Endothelial cell (in vitro differentiated cells): ENCODE results near the gene PPCS. TPM values are rescaled to one million over a fixed set of nuclear protein-coding genes. Genes with fewer than 3 reads are reported as not detected.

ENCODE experiments used
- DNase-seq: peaks from one replicate; pipeline ENCODE4 v3.0.0; 2021; ENCODE audit warnings: low spot score
- H3K27ac Mint-ChIP-seq: one replicate; pipeline ENCODE4 v1.8.0; 2021; ENCODE audit warnings: mixed read lengths, inconsistent platforms; ENCODE audit not compliant: unreplicated experiment
- H3K27me3 Mint-ChIP-seq: one replicate; pipeline ENCODE4 v1.8.0; 2021; ENCODE audit warnings: mild to moderate bottlenecking, moderate library complexity, mixed read lengths, inconsistent platforms; ENCODE audit not compliant: unreplicated experiment
- H3K36me3 Mint-ChIP-seq: one replicate; pipeline ENCODE4 v1.8.0; 2021; ENCODE audit warnings: mild to moderate bottlenecking, low read depth, mixed read lengths, inconsistent platforms; ENCODE audit not compliant: unreplicated experiment
- H3K4me1 Mint-ChIP-seq: one replicate; pipeline ENCODE4 v1.8.0; 2021; ENCODE audit warnings: mild to moderate bottlenecking, mixed read lengths, inconsistent platforms; ENCODE audit not compliant: unreplicated experiment
- H3K4me3 Mint-ChIP-seq: one replicate; pipeline ENCODE4 v1.8.0; 2021; ENCODE audit warnings: mild to moderate bottlenecking, mixed read lengths, inconsistent platforms; ENCODE audit not compliant: unreplicated experiment
- H3K9me3 Mint-ChIP-seq: one replicate; pipeline ENCODE4 v1.8.0; 2021; ENCODE audit warnings: mixed read lengths, inconsistent platforms; ENCODE audit not compliant: unreplicated experiment
- total RNA-seq: library from RNA; stranded (reverse); fragmentation: NEBNext Ultra II Directional; extraction: Animal tissue kit (Norgen Biotek cat#: 25700); gene quantifications from one replicate; pipeline ENCODE4 v1.2.1, GENCODE V29; 2021; ENCODE audit not compliant: unreplicated experiment
- TF ChIP-seq, protein P1 (sequence below): fragments of 200-600 bp; sonication (generic); IDR thresholded peaks from one replicate; pipeline ENCODE4 v1.5.0; 2021; ENCODE audit warnings: antibody characterized with exemption; ENCODE audit not compliant: unreplicated experiment

PPCS gene
- total RNA-seq, 1 donor from 2014 or later: 32.2 TPM

DNA sequence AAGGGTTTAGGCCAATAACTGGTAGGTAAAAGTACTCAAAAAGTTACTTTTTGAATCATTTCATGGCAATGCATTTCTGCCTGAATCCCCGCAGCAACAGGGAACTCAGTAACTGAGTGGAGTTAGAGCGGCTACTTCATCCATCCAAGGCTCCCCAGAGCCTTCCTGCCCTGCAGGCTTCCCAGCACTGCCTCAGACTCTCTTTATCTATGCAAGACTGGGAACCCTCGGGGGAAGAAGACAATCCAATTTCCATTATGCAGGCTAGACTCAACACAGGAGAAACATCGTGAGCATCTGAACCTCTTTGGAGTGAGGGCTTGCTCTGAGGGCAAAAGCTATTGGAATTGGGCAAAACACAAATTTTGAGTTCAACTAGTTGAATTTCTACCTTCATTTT is 23.6 kb upstream of the PPCS start:
- no peaks in the 10 kb centered on the region for H3K36me3 Mint-ChIP-seq
- no peak for DNase-seq
- H3K9me3 Mint-ChIP-seq: no peaks in the 10 kb centered on the region

DNA sequence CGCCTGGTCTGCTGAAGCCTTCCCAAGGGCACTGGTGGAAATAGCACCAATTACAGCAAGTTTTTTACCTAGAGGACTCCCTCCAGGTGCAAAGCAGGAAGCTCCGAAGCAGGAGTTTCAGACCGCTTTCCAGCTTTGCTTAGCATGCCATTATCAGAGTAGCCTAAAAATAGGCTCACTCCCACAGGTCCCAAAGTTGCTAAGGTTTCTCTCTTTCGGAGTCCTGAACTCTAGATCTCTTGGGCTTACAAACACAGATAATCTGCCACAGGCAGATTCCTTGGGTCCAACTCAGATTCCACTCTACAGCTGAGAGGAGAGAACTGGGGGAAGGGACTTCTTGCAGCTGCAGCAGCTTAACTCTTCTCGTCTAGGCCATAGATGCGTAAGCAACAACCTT is 23.0 kb upstream of the PPCS start:
- H3K27ac Mint-ChIP-seq: no peak overlapping the region
- peaks cover 31% of the 10 kb centered on the region for H3K4me1 Mint-ChIP-seq
- no peak for DNase-seq
- H3K9me3 Mint-ChIP-seq: no peaks in the 10 kb centered on the region
- TF ChIP-seq, protein P1, sequence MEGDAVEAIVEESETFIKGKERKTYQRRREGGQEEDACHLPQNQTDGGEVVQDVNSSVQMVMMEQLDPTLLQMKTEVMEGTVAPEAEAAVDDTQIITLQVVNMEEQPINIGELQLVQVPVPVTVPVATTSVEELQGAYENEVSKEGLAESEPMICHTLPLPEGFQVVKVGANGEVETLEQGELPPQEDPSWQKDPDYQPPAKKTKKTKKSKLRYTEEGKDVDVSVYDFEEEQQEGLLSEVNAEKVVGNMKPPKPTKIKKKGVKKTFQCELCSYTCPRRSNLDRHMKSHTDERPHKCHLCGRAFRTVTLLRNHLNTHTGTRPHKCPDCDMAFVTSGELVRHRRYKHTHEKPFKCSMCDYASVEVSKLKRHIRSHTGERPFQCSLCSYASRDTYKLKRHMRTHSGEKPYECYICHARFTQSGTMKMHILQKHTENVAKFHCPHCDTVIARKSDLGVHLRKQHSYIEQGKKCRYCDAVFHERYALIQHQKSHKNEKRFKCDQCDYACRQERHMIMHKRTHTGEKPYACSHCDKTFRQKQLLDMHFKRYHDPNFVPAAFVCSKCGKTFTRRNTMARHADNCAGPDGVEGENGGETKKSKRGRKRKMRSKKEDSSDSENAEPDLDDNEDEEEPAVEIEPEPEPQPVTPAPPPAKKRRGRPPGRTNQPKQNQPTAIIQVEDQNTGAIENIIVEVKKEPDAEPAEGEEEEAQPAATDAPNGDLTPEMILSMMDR: no peak
- no peaks in the 10 kb centered on the region for H3K27me3 Mint-ChIP-seq
- H3K4me3 Mint-ChIP-seq: no peak overlapping the region
- H3K36me3 Mint-ChIP-seq: no peaks in the 10 kb centered on the region

More for the DNA sequence above, 23.6 kb upstream of the PPCS start:
- Mint-ChIP-seq H3K27ac (no peak overlapping the region), H3K4me1 (peaks cover 31% of the 10 kb centered on the region), H3K27me3 (no peaks in the 10 kb centered on the region), H3K4me3 (no peak overlapping the region)
- TF ChIP-seq, protein P1: no peak

DNA sequence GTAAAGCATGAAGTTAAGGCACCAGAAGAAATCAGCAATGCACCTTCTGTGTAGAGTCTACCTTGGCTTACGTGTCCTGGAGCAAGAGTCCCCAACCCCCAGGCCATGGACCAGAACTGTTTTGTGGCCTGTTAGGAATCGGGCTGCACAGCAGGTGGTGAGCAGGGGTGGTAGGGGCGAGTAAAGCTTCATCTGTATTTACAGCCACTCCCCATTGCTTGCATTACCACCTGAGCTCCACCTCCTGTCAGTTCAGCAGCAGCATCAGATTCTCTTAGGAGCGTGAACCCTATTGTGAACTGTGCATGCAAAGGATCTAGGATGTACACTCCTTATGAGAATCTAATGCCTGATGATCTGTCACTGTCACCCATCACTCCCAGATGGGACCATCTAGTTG is 22.0 kb upstream of the PPCS start:
- H3K36me3 Mint-ChIP-seq: no peaks in the 10 kb centered on the region
- TF ChIP-seq, protein P1: no peak
- H3K27me3 Mint-ChIP-seq: no peaks in the 10 kb centered on the region
- H3K4me1 Mint-ChIP-seq: peaks cover 27% of the 10 kb centered on the region
- no peak for DNase-seq
- no peaks in the 10 kb centered on the region for H3K9me3 Mint-ChIP-seq
- H3K4me3 Mint-ChIP-seq: no peak overlapping the region
- no peak overlapping the region for H3K27ac Mint-ChIP-seq

DNA sequence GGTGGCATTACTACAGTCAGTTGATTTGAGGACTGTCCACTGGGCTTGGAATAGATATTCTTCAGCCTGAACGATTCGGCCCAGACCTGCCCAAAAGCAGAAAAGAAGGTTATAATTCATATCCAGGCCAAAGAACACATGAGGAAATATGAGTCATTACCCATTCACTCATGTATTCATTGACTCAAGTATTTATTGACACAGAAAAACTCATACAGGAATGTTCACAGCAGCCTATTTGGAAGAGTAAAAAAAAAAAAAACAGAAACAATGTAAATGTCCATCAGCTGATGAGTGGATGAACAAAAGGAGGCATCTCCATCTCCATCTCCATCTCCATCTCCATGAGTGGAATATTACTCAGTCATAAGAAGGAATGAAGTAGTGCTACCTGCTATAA is 16.4 kb upstream of the PPCS start:
- TF ChIP-seq, protein P1: no peak
- H3K4me1 Mint-ChIP-seq: peaks cover 7% of the 10 kb centered on the region
- H3K36me3 Mint-ChIP-seq: no peaks in the 10 kb centered on the region
- no peaks in the 10 kb centered on the region for H3K9me3 Mint-ChIP-seq
- no peak for DNase-seq
- H3K4me3 Mint-ChIP-seq: no peak overlapping the region
- H3K27me3 Mint-ChIP-seq: peaks cover 2% of the 10 kb centered on the region
- no peak overlapping the region for H3K27ac Mint-ChIP-seq

DNA sequence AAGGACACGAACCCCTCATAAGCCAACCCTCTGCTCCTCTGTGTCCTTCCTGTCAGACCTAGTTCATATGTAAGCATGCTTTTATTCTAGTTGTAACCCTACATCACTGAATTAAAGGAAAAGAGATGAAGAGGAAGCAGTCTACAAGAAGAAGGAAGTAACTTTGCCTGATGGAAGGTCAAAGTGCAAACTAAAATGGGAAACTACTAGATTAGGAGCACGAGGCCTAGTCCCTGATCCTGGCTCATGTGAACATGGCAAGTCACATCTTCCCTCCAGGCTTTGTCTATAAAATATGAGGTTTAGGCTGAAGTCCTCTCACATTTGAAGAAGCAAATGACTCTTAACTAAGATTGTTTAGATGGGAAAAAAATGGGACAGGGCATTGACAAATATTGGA is 13.7 kb upstream of the PPCS start:
- H3K27ac Mint-ChIP-seq: no peak overlapping the region

More for the DNA sequence above, 13.7 kb upstream of the PPCS start:
- H3K27me3 Mint-ChIP-seq: peaks cover 2% of the 10 kb centered on the region
- H3K36me3 Mint-ChIP-seq: no peaks in the 10 kb centered on the region
- no peak overlapping the region for H3K4me3 Mint-ChIP-seq
- H3K9me3 Mint-ChIP-seq: no peaks in the 10 kb centered on the region
- H3K4me1 Mint-ChIP-seq: no peaks in the 10 kb centered on the region
- no peak for DNase-seq
- TF ChIP-seq, protein P1: no peak
